GM19238 (cell line): ENCODE measurements around the gene FAM72D.
"Not testable (repeated sequence)": the region's sequence is repeated elsewhere in the genome, so short reads cannot be mapped to it uniquely, and the experiment has no call there.

ENCODE experiments used
- DNase-seq: peaks from one replicate; pipeline ENCODE4 v3.0.0; 2011; ENCODE audit warnings: low spot score; ENCODE audit not compliant: insufficient read length

The FAM72D gene

DNA sequence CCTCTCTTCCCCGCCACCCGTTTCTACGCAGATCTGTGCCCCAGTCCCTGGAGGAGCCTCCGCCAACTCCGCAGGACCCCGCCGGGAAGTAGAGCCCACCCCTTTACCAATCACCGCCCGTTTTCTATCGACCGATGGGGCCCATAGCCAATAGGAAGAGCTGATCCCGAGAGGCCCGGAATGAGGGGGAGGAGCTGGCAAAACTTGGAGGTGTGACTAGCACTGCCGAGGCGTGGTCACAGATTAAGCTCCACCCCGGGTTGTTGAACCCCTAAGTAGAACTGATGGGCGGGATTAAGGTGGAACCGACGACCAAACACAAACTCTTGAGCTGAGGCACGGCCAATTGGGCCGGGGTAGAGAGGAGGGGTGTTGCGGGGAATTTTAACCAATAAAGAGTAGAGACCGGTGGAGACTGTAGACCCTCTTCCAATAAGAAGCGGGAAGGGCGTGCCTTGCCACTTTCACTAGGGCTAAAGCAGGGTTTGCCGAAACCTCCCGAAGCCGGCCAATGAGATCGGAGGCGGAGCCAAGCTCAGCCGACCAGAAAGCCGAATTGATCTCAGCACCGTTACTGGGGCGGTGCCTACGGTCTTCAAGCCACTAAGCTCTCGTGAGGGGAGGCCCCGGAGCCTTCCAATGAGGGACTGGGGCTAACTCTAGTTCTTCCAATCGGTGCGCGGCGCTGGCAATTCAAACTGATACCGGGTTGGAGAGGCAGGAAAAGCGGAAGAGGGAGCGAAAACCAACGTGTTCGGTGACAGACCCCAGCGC is at the start of gene FAM72D, which contains the start of gene SRGAP2B:
TSS of gene FAM72D (plus strand) at position 691 of the 774 bp plus-strand sequence. CDS start 874 bp downstream, outside the sequence.
TSS of gene SRGAP2B (minus strand) at position 45 of the 774 bp plus-strand sequence. CDS start 2,427 bp downstream, outside the sequence.
- not testable (repeated sequence) for DNase-seq

DNA sequence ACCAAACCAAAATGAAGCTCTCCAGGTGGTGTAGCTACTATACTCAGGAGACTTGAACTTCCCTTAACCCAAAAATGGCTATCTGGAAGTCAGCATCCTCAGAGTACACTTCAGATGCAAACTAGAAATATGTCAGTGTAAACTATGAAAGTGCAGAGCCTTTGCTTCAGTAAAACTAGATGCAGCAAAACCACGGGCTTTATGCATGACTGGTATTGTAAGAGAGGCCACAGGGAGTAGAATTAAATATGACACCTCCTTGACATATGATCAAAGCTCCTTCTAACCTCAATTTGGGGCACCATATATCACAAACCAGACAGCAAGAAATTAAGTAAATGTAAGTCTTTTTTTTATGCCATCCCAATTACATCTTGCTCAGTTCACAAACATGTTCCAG is 48.2 kb upstream of the FAM72D start:
- DNase-seq, result not testable (repeated sequence)

DNA sequence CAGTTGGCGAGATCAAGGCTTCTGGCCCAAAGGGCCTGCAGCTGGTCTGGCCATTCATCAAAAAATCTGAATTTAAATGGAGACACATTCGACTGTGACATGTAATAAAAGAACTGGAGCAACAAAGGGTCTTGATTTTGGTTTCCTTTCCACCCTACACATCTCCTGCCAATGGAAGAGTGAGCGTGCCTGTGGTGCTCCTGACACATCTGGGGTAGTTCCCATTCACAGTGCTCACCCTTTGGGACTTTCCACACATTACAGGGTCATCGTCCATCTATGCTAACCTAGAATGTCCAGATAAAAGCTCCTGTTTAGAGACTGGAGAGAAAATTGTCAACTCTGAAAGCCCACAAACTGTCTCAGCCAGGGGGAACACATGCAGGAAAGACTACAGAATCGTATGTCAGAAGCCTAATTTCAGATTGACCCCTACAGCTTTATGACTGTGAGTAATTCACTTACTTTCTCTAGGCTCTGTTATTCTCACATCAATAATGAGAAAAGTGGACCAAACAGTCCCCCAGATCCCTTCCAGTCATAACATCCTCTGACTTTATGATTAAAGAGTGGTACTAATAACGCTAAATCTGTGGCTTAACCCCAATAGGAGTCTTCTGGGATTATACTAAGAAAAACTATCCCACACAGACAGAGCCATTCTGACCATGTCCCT is 47.5 kb upstream of the FAM72D start:
- not testable (repeated sequence) for DNase-seq

DNA sequence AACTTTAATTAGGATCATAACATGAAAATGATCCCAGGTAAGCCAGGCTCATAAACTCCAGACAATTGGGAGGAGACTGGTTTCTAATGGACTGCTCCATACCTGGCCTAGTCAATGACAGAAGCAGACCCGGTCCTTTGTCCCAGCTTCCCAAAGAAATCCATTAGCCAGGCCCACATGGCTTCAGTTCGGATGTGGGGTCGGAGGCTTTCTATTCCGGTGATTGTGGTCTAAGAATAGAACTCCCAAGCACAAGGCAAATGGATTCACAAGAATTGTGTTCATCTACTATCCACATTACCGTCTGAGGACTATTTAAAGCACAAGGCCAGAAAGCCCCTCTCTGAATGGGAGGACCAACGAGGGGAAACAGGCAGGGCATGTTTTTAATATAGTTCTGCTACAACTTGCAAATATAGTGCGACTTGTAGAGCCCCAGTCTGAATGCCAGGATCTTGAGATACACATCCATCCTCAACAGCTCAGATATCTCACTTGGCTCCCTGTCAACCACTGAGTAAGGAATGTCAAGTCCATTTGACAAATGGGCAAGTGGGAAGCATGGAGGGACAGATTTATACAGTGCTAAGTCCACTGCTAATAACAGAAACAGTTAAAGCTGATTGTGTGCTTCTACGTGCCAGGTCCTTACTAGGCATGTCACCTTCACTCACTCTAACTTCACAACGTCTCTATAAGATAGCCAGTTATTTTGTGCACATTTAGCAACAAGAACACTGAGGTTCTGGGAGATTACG is 43.6 kb upstream of the FAM72D start:
- not testable (repeated sequence) for DNase-seq

DNA sequence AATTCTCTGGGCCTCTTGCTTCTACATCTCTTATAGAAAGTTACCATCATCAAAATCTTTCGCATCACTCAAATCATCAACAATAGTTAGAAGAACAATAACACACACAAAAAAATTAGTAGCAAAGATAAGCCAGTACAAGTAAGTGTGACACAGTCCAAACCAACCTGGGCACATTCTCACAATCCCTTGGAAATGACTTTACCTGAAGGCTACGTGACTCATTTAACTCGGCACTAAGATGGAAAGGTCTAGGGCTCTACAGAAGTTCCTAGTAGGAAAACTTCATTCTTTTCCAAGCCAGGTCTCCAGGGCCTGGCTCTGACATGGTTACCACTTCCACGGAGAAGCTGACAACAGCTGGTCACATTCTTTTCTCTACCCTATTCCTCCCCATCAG is 42.3 kb upstream of the FAM72D start:
- DNase-seq, result not testable (repeated sequence)

DNA sequence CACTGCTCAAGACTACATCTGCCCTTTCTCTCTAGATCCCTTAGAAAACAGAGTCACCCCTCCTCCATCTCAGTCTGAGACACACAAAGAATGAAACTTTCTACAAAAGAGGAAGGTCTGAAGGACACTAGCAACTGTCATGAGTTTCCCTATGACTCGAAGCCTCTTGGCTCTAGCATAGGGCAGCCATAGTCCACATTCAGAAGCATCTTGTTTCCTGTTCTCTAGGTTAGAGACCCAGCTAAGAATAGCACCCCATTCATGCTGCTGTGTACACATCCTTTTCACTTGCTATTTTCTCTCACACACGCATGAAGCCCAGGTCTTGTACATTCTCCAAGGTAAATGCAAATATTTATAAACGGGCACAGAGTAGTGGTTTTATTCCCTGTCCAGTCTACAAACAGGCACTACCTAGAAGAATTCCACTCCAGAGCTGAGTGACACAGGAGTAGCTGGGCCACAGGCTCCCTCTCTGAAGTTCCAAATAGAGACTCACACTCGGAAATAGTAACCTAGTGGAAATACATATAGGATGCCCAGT is 40.5 kb upstream of the FAM72D start:
- DNase-seq, result not testable (repeated sequence)

DNA sequence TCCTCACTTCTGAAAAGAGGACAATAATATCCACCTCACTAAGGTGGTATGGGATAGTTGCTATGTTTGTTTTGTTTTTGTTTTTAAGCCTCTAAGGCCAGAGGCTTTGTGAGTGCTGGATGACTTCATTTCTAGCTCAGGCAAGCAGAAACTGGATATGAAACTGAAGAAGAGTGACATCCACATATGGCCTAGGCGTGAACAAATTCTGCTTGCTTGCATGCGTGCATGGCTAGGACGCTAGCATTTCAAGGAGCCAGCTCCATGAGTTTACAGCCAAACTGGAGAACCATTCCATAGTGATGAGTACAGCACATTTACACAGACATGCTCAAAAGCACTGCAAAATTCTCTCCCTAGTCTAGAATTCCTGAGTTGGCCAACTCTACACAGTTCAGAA is 37.6 kb upstream of the FAM72D start:
- not testable (repeated sequence) for DNase-seq

DNA sequence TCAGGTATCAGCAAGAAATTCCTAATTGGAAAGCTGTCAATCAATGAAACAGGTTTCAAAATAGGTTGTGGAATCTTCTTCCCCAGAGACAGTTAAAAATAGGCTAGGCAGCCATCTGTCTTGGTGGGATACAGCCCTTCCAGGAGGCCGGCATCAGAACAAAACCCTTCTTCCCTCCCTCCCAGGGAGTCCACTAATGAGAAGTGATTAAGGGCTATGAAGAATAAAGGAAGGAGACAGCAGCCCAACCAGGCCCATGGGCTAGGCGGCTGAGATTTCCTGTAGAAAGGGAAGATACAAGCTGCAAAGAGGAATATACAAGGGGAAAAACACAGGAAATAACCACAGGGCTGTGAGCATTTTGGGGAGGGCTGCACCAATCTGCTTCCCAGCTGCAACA is 32.5 kb upstream of the FAM72D start:
- DNase-seq, result not testable (repeated sequence)

DNA sequence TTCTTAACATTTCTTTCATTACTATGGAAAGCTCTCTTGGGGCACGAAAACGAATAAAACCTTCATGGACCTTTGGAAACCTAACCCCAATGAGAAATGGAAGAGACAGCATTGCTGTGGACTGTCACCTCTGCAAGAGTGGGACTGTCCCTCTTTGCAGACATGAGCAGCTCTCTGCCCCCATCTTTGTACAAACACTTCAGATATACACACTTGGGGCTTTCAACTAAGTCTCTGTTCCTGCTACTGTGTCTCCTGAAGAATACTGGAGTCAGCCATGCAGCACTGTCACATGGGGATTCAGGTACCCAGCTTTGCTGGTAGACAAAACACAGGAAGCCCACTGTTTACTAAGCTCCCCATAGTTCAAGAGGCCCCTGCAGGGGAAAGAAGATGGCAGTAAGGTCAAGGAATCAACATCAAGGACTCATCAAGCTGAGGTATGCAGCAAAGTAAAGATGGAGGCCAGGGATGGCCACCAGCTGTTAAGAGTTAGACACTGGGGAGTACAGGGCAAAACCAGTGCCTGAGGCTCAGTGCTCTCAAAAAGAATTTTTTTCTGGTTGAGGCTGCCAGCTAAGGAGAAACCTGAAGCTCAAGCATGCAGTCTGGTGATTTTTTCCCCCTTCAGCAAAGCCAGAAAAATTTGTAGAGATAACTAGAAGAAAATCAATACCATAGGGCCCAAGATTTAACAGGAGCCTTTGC is 31.7 kb upstream of the FAM72D start:
- not testable (repeated sequence) for DNase-seq

DNA sequence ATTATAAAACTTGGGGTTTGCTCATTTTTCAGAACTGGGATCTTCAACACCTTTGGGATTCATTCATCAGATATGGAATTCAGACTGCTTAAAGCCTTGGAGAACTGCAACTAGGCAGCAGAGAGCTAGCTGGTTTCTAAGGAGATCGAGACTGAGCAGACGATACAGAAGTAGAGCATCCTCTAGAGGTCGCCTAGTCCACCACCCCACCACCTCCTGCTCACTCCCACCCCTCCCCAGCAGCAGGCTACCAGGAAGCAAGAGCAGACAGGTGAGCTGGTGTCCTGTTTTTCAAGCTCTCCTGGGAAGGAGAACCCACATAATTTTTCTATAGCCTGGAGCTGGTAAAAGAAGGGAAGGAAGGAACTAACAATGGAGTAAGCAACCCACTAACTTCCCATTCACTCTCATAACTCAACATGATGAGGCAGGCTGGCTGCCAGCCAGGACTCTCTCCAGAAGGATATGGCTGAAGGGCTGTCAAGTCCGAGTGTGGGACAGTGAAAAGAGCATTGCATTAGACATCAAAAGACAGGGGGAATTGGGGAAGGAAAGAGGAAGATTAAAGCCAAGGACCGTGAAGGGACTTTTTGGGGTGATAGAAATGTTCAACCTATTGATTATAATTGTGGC is 30.5 kb upstream of the FAM72D start:
- not testable (repeated sequence) for DNase-seq

DNA sequence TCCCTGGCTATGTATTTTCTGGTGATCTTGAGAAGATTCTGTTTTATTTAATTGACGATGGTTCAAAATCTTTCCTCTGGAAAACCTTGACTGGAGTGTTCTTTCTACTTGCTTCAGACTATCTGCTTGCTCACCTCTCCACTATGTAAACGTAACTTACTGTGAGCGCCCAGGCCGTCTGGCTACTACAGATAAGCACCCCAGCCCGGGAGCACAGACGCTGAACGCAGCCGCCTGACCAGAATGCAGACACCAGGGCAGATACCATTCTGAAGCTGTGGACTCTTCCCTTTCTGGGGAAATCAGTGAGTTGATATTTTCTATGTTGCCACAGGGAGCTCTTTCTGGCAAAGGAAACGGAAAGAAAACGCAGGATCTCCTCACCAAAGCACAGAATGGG is 29.3 kb upstream of the FAM72D start:
- DNase-seq, result not testable (repeated sequence)

DNA sequence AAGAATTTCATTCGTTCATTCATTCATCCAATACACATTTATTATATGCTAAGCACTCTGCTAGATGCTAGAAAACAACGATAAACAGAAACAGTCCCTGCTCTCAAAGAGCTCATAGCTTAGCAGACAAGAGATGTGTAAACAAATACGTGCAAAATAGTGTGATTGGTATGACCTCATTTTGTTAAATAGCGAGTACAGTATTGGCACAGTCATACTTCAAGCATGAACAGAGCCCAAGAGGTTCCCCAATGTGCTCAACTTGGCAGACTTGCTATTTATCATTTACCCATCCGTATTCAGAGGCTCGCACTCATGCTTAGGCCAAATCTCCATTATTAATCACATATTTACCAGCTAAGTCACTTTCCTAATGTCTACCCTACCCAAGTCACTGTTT is 24.2 kb upstream of the FAM72D start:
- DNase-seq, result not testable (repeated sequence)

DNA sequence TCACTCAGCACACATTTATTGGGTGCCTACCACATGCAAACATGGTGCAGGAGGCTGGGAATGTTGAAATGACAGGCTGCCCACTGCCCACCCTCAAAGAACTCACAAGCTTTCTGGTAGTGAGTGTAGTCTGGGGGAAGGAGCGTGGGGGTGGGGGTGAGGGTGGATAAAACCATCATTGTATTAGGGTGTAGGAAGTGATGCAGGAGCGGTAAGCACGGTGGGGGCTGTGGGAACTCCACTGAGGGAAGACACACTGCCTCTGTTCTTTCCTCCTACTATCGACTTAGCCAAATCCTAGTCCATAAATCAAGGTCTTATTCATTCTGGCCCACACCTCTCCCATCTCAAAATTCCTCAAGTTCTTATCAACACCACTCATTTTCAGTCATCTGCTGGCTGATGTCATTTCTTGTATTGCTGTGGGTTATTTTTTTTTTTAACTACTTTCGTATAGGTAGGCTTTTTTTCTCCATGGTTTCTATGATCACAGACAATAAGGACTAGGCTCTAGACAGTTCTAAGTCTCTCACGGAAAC is 21.7 kb upstream of the FAM72D start:
- not testable (repeated sequence) for DNase-seq

DNA sequence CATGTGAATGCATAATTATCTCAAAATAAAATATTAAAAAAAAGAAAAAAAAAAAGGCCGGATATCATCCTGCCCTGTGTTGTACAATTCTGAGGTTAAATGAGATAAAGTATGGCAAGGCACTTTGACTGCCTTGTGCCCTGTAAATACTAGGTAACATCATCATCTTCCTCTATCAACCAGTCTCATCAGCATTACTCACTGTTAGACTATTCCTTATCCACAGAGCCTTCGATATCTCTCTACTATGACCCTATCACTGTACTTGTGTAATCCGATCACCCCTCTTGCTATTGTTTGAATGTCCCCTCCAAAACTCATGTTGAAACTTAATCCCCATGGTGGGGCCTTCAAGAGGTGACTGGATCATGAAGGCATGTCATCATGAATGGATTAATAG is 18.9 kb upstream of the FAM72D start:
- not testable (repeated sequence) for DNase-seq

DNA sequence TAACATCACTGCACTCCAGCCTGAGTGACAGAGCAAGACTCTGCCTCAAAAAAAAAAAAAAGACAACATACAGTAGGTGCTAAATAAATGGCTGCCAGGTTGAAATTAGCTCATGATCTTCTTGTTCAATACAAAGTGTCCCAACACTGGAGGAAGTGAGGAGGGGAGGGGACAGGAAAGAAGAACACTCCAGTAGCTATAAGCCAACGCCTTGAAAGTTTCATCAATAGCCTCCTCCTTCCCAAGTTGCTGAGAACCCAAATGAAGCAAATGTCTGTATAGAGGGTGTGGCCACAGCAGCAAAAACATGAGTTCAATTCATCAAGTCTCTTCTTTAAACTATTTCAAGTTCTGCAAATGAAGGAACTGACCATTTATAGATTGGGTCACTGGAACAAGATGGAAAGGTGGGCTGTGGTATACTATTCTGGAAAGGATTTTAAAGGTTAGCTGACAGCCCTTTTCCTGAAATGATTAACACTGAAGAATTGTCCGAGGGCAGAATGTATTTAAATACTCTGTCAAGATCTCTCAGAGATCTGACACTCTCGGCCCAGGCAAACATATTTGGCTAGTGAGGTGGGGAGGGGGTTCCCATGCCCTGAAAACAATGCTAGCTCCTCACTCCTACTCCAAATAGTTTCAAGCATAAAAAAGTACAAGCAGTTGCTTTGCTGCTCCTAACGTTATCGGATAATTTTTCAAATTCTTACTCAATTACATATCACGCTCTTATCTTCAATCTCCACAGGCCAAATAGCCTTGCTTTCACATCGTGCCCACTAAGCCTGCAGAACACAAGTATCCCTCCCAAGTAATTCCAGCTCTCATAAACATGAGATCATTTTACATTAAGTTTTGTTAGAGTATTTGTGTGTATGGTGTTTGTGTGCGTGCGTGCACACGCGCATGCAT is 17.6 kb upstream of the FAM72D start:
- not testable (repeated sequence) for DNase-seq

DNA sequence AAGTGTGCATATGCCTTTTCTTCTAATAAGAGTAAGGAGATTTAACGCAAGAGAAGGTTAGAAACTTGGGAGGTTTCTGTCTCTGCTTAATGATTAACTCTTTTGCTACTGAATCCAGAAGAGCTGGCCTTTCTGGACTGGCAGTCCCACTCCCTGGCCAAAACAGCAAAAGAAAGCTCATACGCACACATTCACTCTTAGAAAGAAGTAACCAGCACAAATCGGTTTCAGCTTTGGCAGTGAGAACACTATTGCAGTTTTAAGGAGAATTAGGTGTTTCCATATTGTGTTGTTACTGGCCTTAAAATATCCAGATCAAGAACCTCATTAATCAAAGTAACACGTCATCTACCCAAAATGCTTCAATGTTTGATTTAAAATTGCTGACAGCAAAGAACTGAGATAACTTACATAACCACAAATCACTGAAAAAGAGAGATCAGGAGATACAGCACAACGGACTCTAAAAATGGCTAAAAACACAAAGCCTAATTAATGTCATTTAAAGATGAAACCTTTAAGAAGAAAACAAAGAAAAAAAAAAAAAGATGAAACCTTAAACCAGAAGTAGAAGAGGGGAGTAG is 16.9 kb upstream of the FAM72D start:
- not testable (repeated sequence) for DNase-seq

DNA sequence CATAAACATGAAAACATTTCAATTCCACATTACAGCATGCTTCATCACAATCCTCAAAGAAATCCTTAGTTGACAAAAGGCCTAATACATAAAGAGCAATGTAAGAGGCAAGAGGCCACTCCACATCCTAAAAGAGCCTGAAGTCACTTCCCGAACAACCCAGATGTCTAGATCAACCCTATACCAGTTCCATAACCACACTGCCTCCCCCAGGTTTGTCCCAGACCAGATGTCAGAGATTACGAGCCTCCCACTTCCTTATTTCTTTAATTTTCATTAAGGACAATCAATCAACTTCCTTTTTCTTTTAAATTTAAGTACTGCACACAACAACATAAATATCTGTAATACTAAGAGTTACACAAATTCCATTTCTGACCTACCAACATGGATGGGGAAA is 16.0 kb upstream of the FAM72D start:
- not testable (repeated sequence) for DNase-seq

DNA sequence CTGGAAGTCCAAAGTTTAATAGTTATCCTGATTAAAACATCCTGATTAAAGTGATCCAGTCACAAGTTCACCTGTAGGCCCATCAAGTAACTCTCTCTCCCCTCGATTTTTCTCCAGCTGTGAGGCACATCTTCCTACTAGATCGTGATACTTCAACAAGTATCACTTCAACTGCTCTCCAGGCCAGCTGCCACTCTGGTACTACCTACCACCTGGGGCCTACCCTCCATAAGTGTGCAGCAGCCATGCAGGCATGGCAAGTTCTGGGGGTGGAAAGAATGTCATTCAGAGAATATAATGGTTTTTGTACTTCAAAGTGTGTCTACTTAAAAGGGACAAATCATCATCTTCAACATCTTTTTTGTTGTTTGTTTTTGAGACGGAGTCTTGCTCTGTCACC is 15.6 kb upstream of the FAM72D start:
- not testable (repeated sequence) for DNase-seq
